K562 (cell line): ENCODE measurements around the gene TAF4. TPM values are rescaled to one million over a fixed set of nuclear protein-coding genes. Genes with fewer than 3 reads are reported as not detected.
"Not testable (repeated sequence)": the region's sequence is repeated elsewhere in the genome, so short reads cannot be mapped to it uniquely, and the experiment has no call there.

ENCODE experiments used
- ATAC-seq: fragments of 200-7000 bp; cut with Tn5 transposase; 3 replicates; pipeline ENCODE4 v1.9.1; 2020; ENCODE audit warnings: moderate library complexity
- BruUV-seq: library from RNA; stranded (reverse); fragments of 400-500 nt; replicated peaks from 2 replicates; lab custom pipeline; 2021; lab: Mats Ljungman, UMichigan
- CTCF ChIA-PET: fragments of 300-600 bp; formaldehyde crosslinking; extraction: SDS; loops from one replicate; lab custom pipeline; 2021; ENCODE audit warnings: low intra/inter-chr PET ratio; lab: Yijun Ruan, JAX
- POLR2A ChIA-PET: fragments of 300-600, 350-650 bp; sonication (Branson Sonifier 250); formaldehyde crosslinking; extraction: SDS; loops from one replicate; lab custom pipeline; 2021; ENCODE audit warnings: antibody characterized with exemption, inconsistent platforms; lab: Yijun Ruan, JAX
- DNase-seq, 4 experiments: peaks; one replicate each; pipeline versions ENCODE4 v3.0.0 to v3.0.0-alpha.2; 2011 to 2018; ENCODE audit warnings: low spot score in 3 of 4, mixed read lengths in 3 of 4; ENCODE audit errors: extremely low read depth in 1 of 4
- FAIRE-seq: peaks from 2 replicates; lab custom pipeline; 2011; peaks lifted over from hg19 to GRCh38; lab: Jason Lieb, UNC
- H2AFZ ChIP-seq: 2 replicates; pipeline ENCODE4 v1.6.0; 2011; ENCODE audit warnings: low read depth, low read length, control low read depth, inconsistent platforms
- H3K27ac ChIP-seq: fragments of 200-600 bp; 3 replicates; pipeline ENCODE4 v1.8.0; 2011; ENCODE audit warnings: low read depth, mild to moderate bottlenecking, control low read depth, inconsistent platforms, low read length, moderate library complexity, mixed read lengths; ENCODE audit errors: extremely low read depth
- H3K27me3 ChIP-seq, 2 experiments: fragments of 300-600 bp in 1 of 2; 2 replicates in 1 of 2; 3 replicates in 1 of 2; pipeline versions ENCODE4 v1.6.0 to v1.8.0; 2011; ENCODE audit warnings: inconsistent platforms in 2 of 2, low read length in 2 of 2, mild to moderate bottlenecking in 1 of 2, mixed read lengths in 1 of 2, moderate library complexity in 1 of 2; ENCODE audit not compliant: control insufficient read depth in 2 of 2, insufficient read depth in 2 of 2
- H3K36me3 ChIP-seq: fragments of 300-600 bp; 3 replicates; pipeline ENCODE4 v1.8.0; 2011; ENCODE audit warnings: mild to moderate bottlenecking, low read length, inconsistent platforms; ENCODE audit not compliant: control insufficient read depth, insufficient read depth
- H3K4me1 ChIP-seq, 2 experiments: fragments of 200-600 bp in 1 of 2; replicated peaks in 1 of 2; 2 replicates in 1 of 2; 3 replicates in 1 of 2; pipeline versions ENCODE4 v1.5.1 to v1.8.0; 2011; ENCODE audit warnings: inconsistent platforms in 2 of 2, low read length in 2 of 2, mild to moderate bottlenecking in 1 of 2, mixed read lengths in 1 of 2, moderate library complexity in 1 of 2; ENCODE audit not compliant: control insufficient read depth in 2 of 2, insufficient read depth in 2 of 2
- H3K4me2 ChIP-seq: 2 replicates; pipeline ENCODE4 v1.6.1; 2011; ENCODE audit warnings: low read length, control low read depth, inconsistent platforms, mixed read lengths; ENCODE audit not compliant: insufficient read depth
- H3K4me3 ChIP-seq: fragments of 200-600 bp; sonication (generic), shearing (Covaris generic); 2 replicates; pipeline ENCODE4 v1.5.1; 2016; ENCODE audit warnings: control low read depth, inconsistent platforms
- H3K79me2 ChIP-seq: fragments of 200-600 bp; 3 replicates; pipeline ENCODE4 v1.8.0; 2011; ENCODE audit warnings: low read length, inconsistent platforms; ENCODE audit not compliant: control insufficient read depth, insufficient read depth
- H3K9ac ChIP-seq, 2 experiments: 2 replicates each; pipeline versions ENCODE4 v1.6.0 to v1.6.1; 2011; ENCODE audit warnings: low read depth in 2 of 2, low read length in 2 of 2, control low read depth in 1 of 2, inconsistent platforms in 1 of 2, mild to moderate bottlenecking in 1 of 2, mixed read lengths in 1 of 2; ENCODE audit not compliant: insufficient read depth in 1 of 2
- H3K9me1 ChIP-seq: one replicate; pipeline ENCODE4 v1.6.0; 2011; ENCODE audit warnings: inconsistent platforms, mild to moderate bottlenecking, low read length, moderate library complexity; ENCODE audit not compliant: control insufficient read depth, insufficient read depth
- H3K9me3 ChIP-seq: replicated peaks from 2 replicates; pipeline ENCODE4 v1.5.1; 2011; ENCODE audit warnings: low read depth, low read length, inconsistent platforms; ENCODE audit not compliant: control insufficient read depth, insufficient read depth
- H4K20me1 ChIP-seq: replicated peaks from 2 replicates; pipeline ENCODE4 v1.6.1; 2011; ENCODE audit warnings: low read length, inconsistent platforms, mixed read lengths; ENCODE audit not compliant: control insufficient read depth, insufficient read depth
- FOXK1 ChIP-seq: sonication (generic); formaldehyde crosslinking; IDR thresholded peaks from 2 replicates; pipeline ENCODE4 v1.8.0; 2022; ENCODE audit warnings: missing genetic modification reagents, mild to moderate bottlenecking, borderline replicate concordance
- ZNF407 ChIP-seq: fragments of 450-650 bp; IDR thresholded peaks from 2 replicates; pipeline ENCODE4 v1.6.1; 2016; ENCODE audit warnings: low read depth
- WGBS: fragments of 100-300 bp; shearing (Covaris generic); methylation state at CpG from one replicate; pipeline ENCODE4 v1.1.6; 2016; ENCODE audit warnings: low coverage, mixed read lengths; ENCODE audit not compliant: insufficient coverage; ENCODE audit errors: missing lambda C conversion rate; 5-methylcytosine and 5-hydroxymethylcytosine counted together
- in situ Hi-C: fragments of 300-500 bp; cut with MboI; formaldehyde crosslinking; loops from 4 replicates; pipeline ENCODE4 v1.15.0; 2018; ENCODE audit warnings: inconsistent platforms, mixed read lengths
- intact Hi-C: fragments of 100-400 bp; cut with micrococcal nuclease; formaldehyde crosslinking; loops from 2 replicates; pipeline ENCODE4 v1.14.2; 2022
- polyA plus RNA-seq, 8 experiments: library from polyadenylated mRNA; depleted of rRNA in 4 of 8; stranded (reverse) in 5 of 8; unstranded in 3 of 8; fragments of >200 nt; fragmentation: Nextera tagmentation in 2 of 8; fragmentation: Illumina TruSeq in 1 of 8; extraction: Ambion mirVana in 2 of 8; extraction: Trizol in 1 of 8; gene quantifications; 2 replicates each; pipeline versions ENCODE4 v1.2.1 to v1.2.3, GENCODE V29; 2011 to 2014; ENCODE audit warnings: inconsistent platforms in 1 of 8, missing spikeins in 1 of 8
- total RNA-seq, 7 experiments: library from RNA; depleted of rRNA in 6 of 7; stranded (reverse); fragments of >200 nt in 6 of 7; fragmentation: Illumina TruSeq in 2 of 7; extraction: Trizol in 2 of 7; gene quantifications; 2 replicates each; pipeline versions ENCODE4 v1.2.1 to v1.2.3, GENCODE V29; 2011 to 2021; ENCODE audit warnings: low replicate concordance in 1 of 7

The TAF4 gene
- total and polyA plus RNA-seq, 9 of the 15 experiments (the other 6 are each of a cell fraction or from before 2014, with no cell fraction given): 0.44 to 28.3 (median 5.6) TPM

- no peak overlapping the region for H2AFZ ChIP-seq
- no peak for FAIRE-seq
- peaks cover 4 to 16% of the 10 kb centered on the region in 2 experiments; a peak in 3 of 5 replicates for H3K4me1 ChIP-seq
- H3K27ac ChIP-seq: no peak overlapping the region
- 78% methylated on average over 11 of the region's 18 CpGs for WGBS
- H3K79me2 ChIP-seq: peaks cover 9% of the 10 kb centered on the region; the same call in 1 of the 3 replicates
- in situ Hi-C loops: no loop called here
- no peak overlapping the region for H3K9ac ChIP-seq
- H3K4me2 ChIP-seq: no peak overlapping the region
- BruUV-seq: no TSS peak
- CTCF ChIA-PET: no interaction called here
- peaks cover 26% of the 10 kb centered on the region; the same call in 2 of the 3 replicates for H3K36me3 ChIP-seq
- no peaks in the 10 kb centered on the region for H3K27me3 ChIP-seq
- no peak for ATAC-seq
- H3K4me3 ChIP-seq: no peak overlapping the region
- no peaks in the 10 kb centered on the region for H3K9me1 ChIP-seq
- H4K20me1 ChIP-seq: peaks cover 13% of the 10 kb centered on the region; the same call in 1 of the 2 replicates
- TF ChIP-seq FOXK1 (CRISPR knock-in tag) (no peak), ZNF407 (no peak)
- no peaks in the 10 kb centered on the region for H3K9me3 ChIP-seq
- no peak for DNase-seq
- POLR2A ChIA-PET: no interaction called here
- intact Hi-C loops: loop anchor here (10.0 kb wide), 1 partner anchor 322 kb away; the partner anchor contains the start of gene ADRM1
Measured at GRCh38 chr20:61982191-61982950, 83.3 kb downstream of the TAF4 start.

- H3K9ac ChIP-seq, H4K20me1 ChIP-seq, CTCF ChIA-PET, H3K9me3 ChIP-seq, H3K9me1 ChIP-seq, POLR2A ChIA-PET, ATAC-seq, H3K4me3 ChIP-seq, H3K27me3 ChIP-seq, DNase-seq, H3K4me2 ChIP-seq, H3K27ac ChIP-seq, H3K79me2 ChIP-seq, BruUV-seq, H2AFZ ChIP-seq, in situ Hi-C loops: not testable (repeated sequence)
- Histone ChIP-seq H3K4me1 (peaks cover 0 to 14% of the 10 kb centered on the region in 2 experiments; a peak in 1 of 5 replicates), H3K36me3 (peaks cover 22% of the 10 kb centered on the region; the same call in 2 of the 3 replicates)
- intact Hi-C loops: loop anchor here (10.0 kb wide), 1 partner anchor 323 kb away; the partner anchor contains the start of gene ADRM1
- 77% methylated on average over 8 of the region's 11 CpGs for WGBS
- peak; percentile 70 for FAIRE-seq
Measured at GRCh38 chr20:61981691-61982090, 84.0 kb downstream of the TAF4 start.
